ENCODE data around the gene DRD5. TPM values are rescaled to one million over a fixed set of nuclear protein-coding genes. Genes with fewer than 3 reads are reported as not detected.

DRD5 gene
- total and polyA plus RNA-seq, 2 donors (not counting 3 experiments of a cell fraction or from before 2014, with no cell fraction given) = not detected

DNA sequence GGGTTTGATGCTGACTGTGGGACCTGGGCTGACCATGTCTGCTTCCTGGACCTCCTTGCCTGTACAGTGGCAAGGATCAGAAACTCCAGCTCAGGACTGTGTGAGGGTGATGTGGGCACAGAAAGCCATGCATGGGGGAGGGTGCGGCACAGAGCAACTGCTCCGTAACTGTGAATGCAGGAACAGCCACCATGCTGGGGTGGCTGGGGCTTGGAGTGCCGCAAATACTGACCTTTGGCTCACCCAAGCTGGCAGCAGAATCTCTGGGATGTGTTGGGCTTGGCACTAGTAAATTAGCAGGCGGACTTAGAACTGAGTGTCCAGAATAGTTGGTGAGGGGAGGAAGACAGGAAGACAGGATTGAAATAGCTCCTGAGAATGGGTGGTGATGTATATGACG lies 52.0 kb downstream of the DRD5 start:
- DNase-seq (ENCODE audit: low read depth, low spot score) (no peak), FAIRE-seq (no peak)
- H3K4me1 ChIP-seq (ENCODE audit: control insufficient read depth, extremely low read depth, insufficient read depth, low read length) = no peaks in the 10 kb centered on the region
- no peak overlapping the region for H3K4me3 ChIP-seq (replicated peaks in 1 of 3; ENCODE audit: insufficient read depth in 1 of 3, low read depth in 1 of 3, low read length in 3 of 3)
- POLR2A ChIA-PET = no interaction called here
- H3K9ac ChIP-seq (replicated peaks; ENCODE audit: extremely low read depth, insufficient read depth, low read length) = no peak overlapping the region
- no peaks in the 10 kb centered on the region for H3K9me3 ChIP-seq (replicated peaks; ENCODE audit: control insufficient read depth, insufficient read depth, low read length)
- TF ChIP-seq EZH2 (IDR thresholded peaks at IDR 0.05; ENCODE audit: borderline replicate concordance, low read depth, low read length, severe bottlenecking) = no peak
- TF ChIP-seq, protein P1, sequence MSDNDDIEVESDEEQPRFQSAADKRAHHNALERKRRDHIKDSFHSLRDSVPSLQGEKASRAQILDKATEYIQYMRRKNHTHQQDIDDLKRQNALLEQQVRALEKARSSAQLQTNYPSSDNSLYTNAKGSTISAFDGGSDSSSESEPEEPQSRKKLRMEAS (IDR thresholded peaks at IDR 0.05; ENCODE audit: insufficient read depth, insufficient read length) = no peak
- TF ChIP-seq MYC (IDR thresholded peaks at IDR 0.05; ENCODE audit: low read depth, low read length) = no peak
- no peak for TF ChIP-seq POLR2A (IDR thresholded peaks at IDR 0.05; ENCODE audit: low read depth, low read length)
- TF ChIP-seq CTCF (IDR thresholded peaks at IDR 0.05; ENCODE audit: extremely low read depth in 1 of 2, insufficient read depth in 1 of 2, low read depth in 1 of 2, low read length in 2 of 2) = no peak
- TF ChIP-seq JUN (IDR thresholded peaks at IDR 0.05; ENCODE audit: borderline replicate concordance, insufficient read depth, insufficient read length, low read depth) = no peak
- TF ChIP-seq GATA2 (IDR thresholded peaks at IDR 0.05; ENCODE audit: insufficient read depth, insufficient read length, low read depth, low read length) = no peak
- TF ChIP-seq FOS (IDR thresholded peaks at IDR 0.05; ENCODE audit: borderline replicate concordance, insufficient read depth, low read length) = no peak
- TF ChIP-seq POLR2AphosphoS5 (IDR thresholded peaks at IDR 0.05; ENCODE audit: insufficient read depth, low read depth, low read length) = no peak
- no peaks in the 10 kb centered on the region for H3K36me3 ChIP-seq (ENCODE audit: control insufficient read depth in 2 of 2, extremely low read depth in 1 of 2, insufficient read depth in 2 of 2, low read length in 2 of 2)
- no peaks in the 10 kb centered on the region for H4K20me1 ChIP-seq (replicated peaks; ENCODE audit: control insufficient read depth, extremely low read depth, insufficient read depth, low read length)
- CTCF ChIA-PET = no interaction called here
- no peaks in the 10 kb centered on the region for H3K79me2 ChIP-seq (ENCODE audit: control insufficient read depth, insufficient read depth, low read length)
- dilution Hi-C loops (cut with MboI; ENCODE audit: extremely low pct_ligation_motif_present, low sequenced_read_pairs) (no loop called here), intact Hi-C loops (cut with micrococcal nuclease) (no loop called here)
- BruUV-seq (replicated peaks) = no TSS peak
- H3K27ac ChIP-seq (ENCODE audit: insufficient read depth, low read depth, low read length) = no peak overlapping the region
- H3K9me1 ChIP-seq (replicated peaks; ENCODE audit: control insufficient read depth, extremely low read depth, insufficient read depth, low read length) = no peaks in the 10 kb centered on the region
- no peak overlapping the region for H2AFZ ChIP-seq (ENCODE audit: low read depth, low read length)
- no peaks in the 10 kb centered on the region for H3K27me3 ChIP-seq (ENCODE audit: control insufficient read depth in 2 of 2, insufficient read depth in 2 of 2, low read length in 2 of 2)
- no peak overlapping the region for H3K4me2 ChIP-seq (ENCODE audit: insufficient read depth, low read length)

Small RNA genes lying within 50 kb of the gene (small RNA-seq; reads per million reads assigned to genes)
- not detected for gene RNA5SP154 (ENCODE audit: insufficient read depth, insufficient read length, low read depth, low replicate concordance)

Other genes starting within 250 kb of the DRD5 start
- 1.5 and 1.6 TPM in 2 replicates for gene SLC2A9, start 239.9 kb downstream of the DRD5 start, total RNA-seq
- 1.4 and 1.8 TPM in 2 replicates for gene SLC2A9, start 239.9 kb downstream of the DRD5 start, polyA plus RNA-seq

Data from endothelial cell of umbilical vein (primary cell).